K562 (cell line): ENCODE measurements around the gene ABR.

ENCODE experiments used
- EP300 ChIP-seq: IDR thresholded peaks from 2 replicates; pipeline ENCODE4 v1.6.1; 2012; ENCODE audit warnings: low read length, improper control_type of control experiment
- ETV6 ChIP-seq, 3 experiments: fragments of 150-350 bp in 1 of 3; sonication (generic) in 1 of 3; formaldehyde crosslinking in 1 of 3; IDR thresholded peaks; 2 replicates each; pipeline versions ENCODE4 v1.6.1 to v1.8.0; 2014 to 2022; ENCODE audit warnings: borderline replicate concordance in 2 of 3, low read depth in 2 of 3, antibody characterized with exemption in 1 of 3, low read length in 1 of 3, mild to moderate bottlenecking in 1 of 3, missing genetic modification reagents in 1 of 3
- JUND ChIP-seq, 2 experiments: IDR thresholded peaks; 2 replicates in 1 of 2; 3 replicates in 1 of 2; pipeline ENCODE4 v1.6.1; 2011; ENCODE audit warnings: borderline replicate concordance in 2 of 2, low read depth in 2 of 2, low read length in 2 of 2, improper control_type of control experiment in 1 of 2, missing biosample characterization in 1 of 2, missing genetic modification characterization in 1 of 2, missing genetic modification reagents in 1 of 2
- MAFG ChIP-seq: fragments of 450-650 bp; conservative IDR thresholded peaks from 2 replicates; pipeline ENCODE4 v1.6.1; 2016; ENCODE audit warnings: missing genetic modification characterization, missing compliant biosample characterization
- MYC ChIP-seq, 2 experiments: fragments of 250-450 bp in 1 of 2; sonication (Bioruptor Pico) in 1 of 2; IDR thresholded peaks; 2 replicates each; pipeline versions ENCODE4 v1.5.1 to v1.6.1; 2012 to 2021; ENCODE audit warnings: low read depth in 2 of 2, borderline replicate concordance in 1 of 2, improper control_type of control experiment in 1 of 2, low read length in 1 of 2, mild to moderate bottlenecking in 1 of 2, moderate library complexity in 1 of 2
- NFIC ChIP-seq: fragments of 450-650 bp; IDR thresholded peaks from 2 replicates; pipeline ENCODE4 v1.6.1; 2017; ENCODE audit warnings: mild to moderate bottlenecking, inconsistent platforms
- OTX1 ChIP-seq: fragments of 450-650 bp; formaldehyde crosslinking; IDR thresholded peaks from 2 replicates; pipeline ENCODE4 v1.4.0; 2022; ENCODE audit warnings: mild to moderate bottlenecking
- ZNF3 ChIP-seq: fragments of 250-450 bp; sonication (Bioruptor Pico); IDR thresholded peaks from 2 replicates; pipeline ENCODE4 v1.5.0; 2021; ENCODE audit warnings: mild to moderate bottlenecking, moderate library complexity
- ZNF699 ChIP-seq: fragments of 250-450 bp; sonication (Bioruptor Pico); IDR thresholded peaks from 2 replicates; pipeline ENCODE4 v1.8.0; 2021; ENCODE audit warnings: mild to moderate bottlenecking, moderate library complexity; ENCODE audit not compliant: insufficient replicate concordance
- TF ChIP-seq, protein P1 (sequence below), 3 experiments: IDR thresholded peaks in 2 of 3; conservative IDR thresholded peaks in 1 of 3; 2 replicates each; pipeline ENCODE4 v1.5.1; 2011 to 2012; ENCODE audit warnings: low read length in 3 of 3, mild to moderate bottlenecking in 3 of 3, control low read depth in 2 of 3, improper control_type of control experiment in 1 of 3, inconsistent platforms in 1 of 3, low read depth in 1 of 3, mixed read lengths in 1 of 3, moderate library complexity in 1 of 3; ENCODE audit not compliant: insufficient read depth in 2 of 3

DNA sequence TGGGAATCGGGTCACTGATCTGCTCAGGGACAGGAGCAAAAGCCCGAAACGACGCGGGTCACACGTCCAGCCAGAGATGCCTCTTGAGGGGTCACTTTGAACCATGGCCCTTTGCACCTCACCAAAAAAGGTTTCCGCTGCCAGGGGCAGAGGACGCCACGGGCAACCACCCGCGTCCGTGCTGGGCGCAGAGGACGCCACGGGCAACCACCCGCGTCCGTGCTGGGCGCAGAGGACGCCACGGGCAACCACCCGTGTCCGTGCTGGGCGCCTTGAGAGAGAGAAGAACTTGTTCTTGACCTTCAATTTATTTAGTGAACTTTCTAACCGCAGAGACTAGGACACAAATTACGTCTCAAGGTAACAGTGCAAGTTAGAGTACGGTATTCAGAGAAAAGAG, 147.4 kb downstream of the ABR start:
- TF ChIP-seq ZNF3 (CRISPR knock-in tag) (no peak), OTX1 (CRISPR knock-in tag) (no peak), ETV6 (IDR thresholded peaks at IDR 0.05; ENCODE audit: borderline replicate concordance in 1 of 2, low read depth in 2 of 2, low read length in 1 of 2) (no peak), ETV6 (CRISPR knock-in tag; IDR thresholded peaks at IDR 0.05; ENCODE audit: borderline replicate concordance) (no peak), NFIC (no peak), EP300 (no peak), MYC (IDR thresholded peaks at IDR 0.05; ENCODE audit: low read depth, low read length) (no peak), MYC (CRISPR knock-in tag; IDR thresholded peaks at IDR 0.05; ENCODE audit: borderline replicate concordance, low read depth) (no peak), MAFG (tag) (no peak), JUND (IDR thresholded peaks at IDR 0.05; ENCODE audit: borderline replicate concordance, low read depth, low read length) (no peak), JUND (tag; IDR thresholded peaks at IDR 0.05; ENCODE audit: borderline replicate concordance, low read depth, low read length) (no peak), ZNF699 (CRISPR knock-in tag) (no peak)
- TF ChIP-seq, protein P1, sequence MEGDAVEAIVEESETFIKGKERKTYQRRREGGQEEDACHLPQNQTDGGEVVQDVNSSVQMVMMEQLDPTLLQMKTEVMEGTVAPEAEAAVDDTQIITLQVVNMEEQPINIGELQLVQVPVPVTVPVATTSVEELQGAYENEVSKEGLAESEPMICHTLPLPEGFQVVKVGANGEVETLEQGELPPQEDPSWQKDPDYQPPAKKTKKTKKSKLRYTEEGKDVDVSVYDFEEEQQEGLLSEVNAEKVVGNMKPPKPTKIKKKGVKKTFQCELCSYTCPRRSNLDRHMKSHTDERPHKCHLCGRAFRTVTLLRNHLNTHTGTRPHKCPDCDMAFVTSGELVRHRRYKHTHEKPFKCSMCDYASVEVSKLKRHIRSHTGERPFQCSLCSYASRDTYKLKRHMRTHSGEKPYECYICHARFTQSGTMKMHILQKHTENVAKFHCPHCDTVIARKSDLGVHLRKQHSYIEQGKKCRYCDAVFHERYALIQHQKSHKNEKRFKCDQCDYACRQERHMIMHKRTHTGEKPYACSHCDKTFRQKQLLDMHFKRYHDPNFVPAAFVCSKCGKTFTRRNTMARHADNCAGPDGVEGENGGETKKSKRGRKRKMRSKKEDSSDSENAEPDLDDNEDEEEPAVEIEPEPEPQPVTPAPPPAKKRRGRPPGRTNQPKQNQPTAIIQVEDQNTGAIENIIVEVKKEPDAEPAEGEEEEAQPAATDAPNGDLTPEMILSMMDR (IDR thresholded peaks at IDR 0.05 in 2 of 3, conservative IDR thresholded peaks at IDR 0.05 in 1 of 3; ENCODE audit: insufficient read depth in 2 of 3, low read depth in 1 of 3, low read length in 3 of 3), result no peak
